HepG2 (cell line): ENCODE data around the gene FZD7. TPM values are rescaled to one million over a fixed set of nuclear protein-coding genes. Genes with fewer than 3 reads are reported as not detected.

Experiments used
- CENPX ChIP-seq: sonication (generic); formaldehyde crosslinking; IDR thresholded peaks from 2 replicates; pipeline ENCODE4 v1.9.0; 2021; ENCODE audit warnings: mild to moderate bottlenecking, missing genetic modification reagents, moderate library complexity
- CHD2 ChIP-seq: IDR thresholded peaks from 2 replicates; pipeline ENCODE4 v1.6.1; 2011; ENCODE audit warnings: low read depth, low read length, improper control_type of control experiment
- ELF3 ChIP-seq: IDR thresholded peaks from 2 replicates; pipeline ENCODE4 v1.6.1; 2016; ENCODE audit warnings: missing genetic modification reagents, missing compliant biosample characterization
- FOXM1 ChIP-seq: sonication (generic); formaldehyde crosslinking; IDR thresholded peaks from 2 replicates; pipeline ENCODE4 v1.5.0; 2020; ENCODE audit warnings: missing genetic modification reagents
- FUBP1 ChIP-seq: sonication (generic); formaldehyde crosslinking; IDR thresholded peaks from 2 replicates; pipeline ENCODE4 v1.5.1; 2020; ENCODE audit warnings: missing genetic modification reagents, mild to moderate bottlenecking, borderline replicate concordance
- HDAC1 ChIP-seq: sonication (generic); formaldehyde crosslinking; IDR thresholded peaks from 2 replicates; pipeline ENCODE4 v1.5.1; 2020; ENCODE audit warnings: mild to moderate bottlenecking, missing genetic modification reagents
- HMG20B ChIP-seq: conservative IDR thresholded peaks from 2 replicates; pipeline ENCODE4 v1.6.1; 2016; ENCODE audit warnings: missing genetic modification reagents, missing compliant biosample characterization
- JUND ChIP-seq: sonication (generic); formaldehyde crosslinking; IDR thresholded peaks from 2 replicates; pipeline ENCODE4 v1.8.0; 2022; ENCODE audit warnings: mild to moderate bottlenecking, missing genetic modification reagents
- MAZ ChIP-seq, 2 experiments: sonication (generic) in 1 of 2; formaldehyde crosslinking in 1 of 2; IDR thresholded peaks; 2 replicates each; pipeline versions ENCODE4 v1.5.0 to v1.6.1; 2012 to 2020; ENCODE audit warnings: low read depth in 2 of 2, mild to moderate bottlenecking in 2 of 2, borderline replicate concordance in 1 of 2, improper control_type of control experiment in 1 of 2, low read length in 1 of 2, missing genetic modification reagents in 1 of 2, moderate library complexity in 1 of 2
- RORA ChIP-seq: sonication (generic); formaldehyde crosslinking; IDR thresholded peaks from 2 replicates; pipeline ENCODE4 v1.5.0; 2020; ENCODE audit warnings: mild to moderate bottlenecking, missing genetic modification reagents, moderate library complexity
- SP140L ChIP-seq: sonication (generic); formaldehyde crosslinking; IDR thresholded peaks from 2 replicates; pipeline ENCODE4 v1.4.0; 2020; ENCODE audit warnings: missing genetic modification reagents, borderline replicate concordance
- ZBTB3 ChIP-seq: sonication (generic); formaldehyde crosslinking; IDR thresholded peaks from 2 replicates; pipeline ENCODE4 v1.4.0; 2020; ENCODE audit warnings: low read depth, mild to moderate bottlenecking, moderate library complexity, missing genetic modification reagents, borderline replicate concordance
- ZNF337 ChIP-seq: sonication (generic); formaldehyde crosslinking; IDR thresholded peaks from 2 replicates; pipeline ENCODE4 v1.5.1; 2020; ENCODE audit warnings: missing genetic modification reagents, low read depth, mild to moderate bottlenecking, borderline replicate concordance
- ZNF33B ChIP-seq: sonication (generic); formaldehyde crosslinking; IDR thresholded peaks from 2 replicates; pipeline ENCODE4 v1.5.1; 2020; ENCODE audit warnings: mild to moderate bottlenecking, missing genetic modification reagents
- ZNF572 ChIP-seq: sonication (generic); formaldehyde crosslinking; IDR thresholded peaks from 2 replicates; pipeline ENCODE4 v1.5.1; 2020; ENCODE audit warnings: mild to moderate bottlenecking, missing genetic modification reagents
- ZNF644 ChIP-seq: IDR thresholded peaks from 2 replicates; pipeline ENCODE4 v1.6.1; 2016; ENCODE audit warnings: low read depth
- ZNF766 ChIP-seq: sonication (generic); formaldehyde crosslinking; IDR thresholded peaks from 2 replicates; pipeline ENCODE4 v1.5.0; 2020; ENCODE audit warnings: missing genetic modification reagents, borderline replicate concordance
- ZNF781 ChIP-seq: sonication (generic); formaldehyde crosslinking; IDR thresholded peaks from 2 replicates; pipeline ENCODE4 v1.5.1; 2020; ENCODE audit warnings: borderline replicate concordance, mild to moderate bottlenecking, missing genetic modification reagents; ENCODE audit errors: not compliant biosample characterization
- ZUFSP ChIP-seq: sonication (generic); formaldehyde crosslinking; IDR thresholded peaks from 2 replicates; pipeline ENCODE4 v1.9.0; 2021; ENCODE audit warnings: missing genetic modification reagents, mild to moderate bottlenecking, borderline replicate concordance
- polyA plus RNA-seq, 8 experiments: library from polyadenylated mRNA; depleted of rRNA in 3 of 8; stranded (reverse) in 7 of 8; unstranded in 1 of 8; fragments of >200 nt; fragmentation: Illumina TruSeq in 4 of 8; extraction: Trizol in 4 of 8; gene quantifications; 2 replicates each; pipeline versions ENCODE4 v1.2.1 to v1.2.3, GENCODE V29; 2011 to 2016; ENCODE audit warnings: low read depth in 4 of 8, missing spikeins in 1 of 8, mixed read lengths in 1 of 8; ENCODE audit not compliant: insufficient read depth in 1 of 8
- total RNA-seq, 5 experiments: library from RNA; depleted of rRNA; stranded (reverse); fragments of >200 nt; fragmentation: Illumina TruSeq; extraction: Trizol; gene quantifications; 2 replicates each; pipeline ENCODE4 v1.2.3, GENCODE V29; 2016; ENCODE audit warnings: low read depth in 1 of 5
- TF ChIP-seq, protein P1 (sequence below): sonication (generic); formaldehyde crosslinking; IDR thresholded peaks from 2 replicates; pipeline ENCODE4 v1.4.0; 2020; ENCODE audit warnings: mild to moderate bottlenecking, missing genetic modification reagents, borderline replicate concordance

Gene FZD7
- total and polyA plus RNA-seq, 2 of the 13 experiments (the other 11 are each of a cell fraction or from before 2014, with no cell fraction given): 0.13 to 0.38 TPM

- TF ChIP-seq ZNF781 (CRISPR knock-in tag) (peak; percentile 67), ZUFSP (CRISPR knock-in tag) (no peak), ZBTB3 (CRISPR knock-in tag) (no peak), RORA (CRISPR knock-in tag) (no peak), ZNF572 (CRISPR knock-in tag) (no peak), CHD2 (no peak), FOXM1 (CRISPR knock-in tag) (no peak), FUBP1 (CRISPR knock-in tag) (no peak), HDAC1 (CRISPR knock-in tag) (peak; percentile 26; the same call in 1 of the 2 replicates), MAZ (IDR thresholded peaks at IDR 0.05; ENCODE audit: borderline replicate concordance, low read depth, low read length) (peak; percentile 93), MAZ (CRISPR knock-in tag; IDR thresholded peaks at IDR 0.05; ENCODE audit: low read depth) (peak; percentile 54), ZNF337 (no peak), JUND (CRISPR knock-in tag) (no peak), HMG20B (CRISPR knock-in tag) (no peak), ELF3 (peak; percentile 14; the same call in 1 of the 2 replicates), ZNF33B (CRISPR knock-in tag) (no peak), ZNF766 (CRISPR knock-in tag) (peak; percentile 25; the same call in 1 of the 2 replicates), CENPX (CRISPR knock-in tag) (no peak), SP140L (CRISPR knock-in tag) (no peak), ZNF644 (CRISPR knock-in tag) (no peak)
- TF ChIP-seq, protein P1, sequence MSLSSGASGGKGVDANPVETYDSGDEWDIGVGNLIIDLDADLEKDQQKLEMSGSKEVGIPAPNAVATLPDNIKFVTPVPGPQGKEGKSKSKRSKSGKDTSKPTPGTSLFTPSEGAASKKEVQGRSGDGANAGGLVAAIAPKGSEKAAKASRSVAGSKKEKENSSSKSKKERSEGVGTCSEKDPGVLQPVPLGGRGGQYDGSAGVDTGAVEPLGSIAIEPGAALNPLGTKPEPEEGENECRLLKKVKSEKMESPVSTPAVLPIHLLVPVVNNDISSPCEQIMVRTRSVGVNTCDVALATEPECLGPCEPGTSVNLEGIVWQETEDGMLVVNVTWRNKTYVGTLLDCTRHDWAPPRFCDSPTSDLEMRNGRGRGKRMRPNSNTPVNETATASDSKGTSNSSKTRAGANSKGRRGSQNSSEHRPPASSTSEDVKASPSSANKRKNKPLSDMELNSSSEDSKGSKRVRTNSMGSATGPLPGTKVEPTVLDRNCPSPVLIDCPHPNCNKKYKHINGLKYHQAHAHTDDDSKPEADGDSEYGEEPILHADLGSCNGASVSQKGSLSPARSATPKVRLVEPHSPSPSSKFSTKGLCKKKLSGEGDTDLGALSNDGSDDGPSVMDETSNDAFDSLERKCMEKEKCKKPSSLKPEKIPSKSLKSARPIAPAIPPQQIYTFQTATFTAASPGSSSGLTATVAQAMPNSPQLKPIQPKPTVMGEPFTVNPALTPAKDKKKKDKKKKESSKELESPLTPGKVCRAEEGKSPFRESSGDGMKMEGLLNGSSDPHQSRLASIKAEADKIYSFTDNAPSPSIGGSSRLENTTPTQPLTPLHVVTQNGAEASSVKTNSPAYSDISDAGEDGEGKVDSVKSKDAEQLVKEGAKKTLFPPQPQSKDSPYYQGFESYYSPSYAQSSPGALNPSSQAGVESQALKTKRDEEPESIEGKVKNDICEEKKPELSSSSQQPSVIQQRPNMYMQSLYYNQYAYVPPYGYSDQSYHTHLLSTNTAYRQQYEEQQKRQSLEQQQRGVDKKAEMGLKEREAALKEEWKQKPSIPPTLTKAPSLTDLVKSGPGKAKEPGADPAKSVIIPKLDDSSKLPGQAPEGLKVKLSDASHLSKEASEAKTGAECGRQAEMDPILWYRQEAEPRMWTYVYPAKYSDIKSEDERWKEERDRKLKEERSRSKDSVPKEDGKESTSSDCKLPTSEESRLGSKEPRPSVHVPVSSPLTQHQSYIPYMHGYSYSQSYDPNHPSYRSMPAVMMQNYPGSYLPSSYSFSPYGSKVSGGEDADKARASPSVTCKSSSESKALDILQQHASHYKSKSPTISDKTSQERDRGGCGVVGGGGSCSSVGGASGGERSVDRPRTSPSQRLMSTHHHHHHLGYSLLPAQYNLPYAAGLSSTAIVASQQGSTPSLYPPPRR (CRISPR knock-in tag): no peak
Measured at GRCh38 chr2:202033317-202034248, at the start of gene FZD7 (continued).
